Measurements from ENCODE around the gene FBXW11.

Gene FBXW11

GRCh38 chr5:171868236-171868635, 138.2 kb downstream of the FBXW11 start:
- no peaks in the 10 kb centered on the region for H3K27me3 ChIP-seq (ENCODE audit: insufficient read depth, poor library complexity, severe bottlenecking)
- no peak overlapping the region for H3K4me3 ChIP-seq (replicated peaks; ENCODE audit: insufficient read depth, low read length)
- no peak for DNase-seq (ENCODE audit: low read depth in 1 of 2, low spot score in 1 of 2)
- H3K27ac ChIP-seq (replicated peaks) = no peak overlapping the region
- TF ChIP-seq POLR2AphosphoS5 (IDR thresholded peaks at IDR 0.05; ENCODE audit: low read depth) (no peak), SPI1 (IDR thresholded peaks at IDR 0.05; ENCODE audit: borderline replicate concordance, low read depth) (no peak), REST (IDR thresholded peaks at IDR 0.05; ENCODE audit: insufficient replicate concordance, low read depth) (no peak), GABPA (IDR thresholded peaks at IDR 0.05; ENCODE audit: low read depth) (no peak), CTCF (IDR thresholded peaks at IDR 0.05; ENCODE audit: insufficient read depth, low read length) (no peak)

GRCh38 chr5:171867786-171868185, 138.7 kb downstream of the FBXW11 start:
- TF ChIP-seq GABPA (IDR thresholded peaks at IDR 0.05; ENCODE audit: low read depth) = no peak
- no peak for TF ChIP-seq CTCF (IDR thresholded peaks at IDR 0.05; ENCODE audit: insufficient read depth, low read length)
- no peak for TF ChIP-seq SPI1 (IDR thresholded peaks at IDR 0.05; ENCODE audit: borderline replicate concordance, low read depth)
- TF ChIP-seq POLR2AphosphoS5 (IDR thresholded peaks at IDR 0.05; ENCODE audit: low read depth) = no peak
- no peak for TF ChIP-seq REST (IDR thresholded peaks at IDR 0.05; ENCODE audit: insufficient replicate concordance, low read depth)
- DNase-seq (ENCODE audit: low read depth in 1 of 2, low spot score in 1 of 2) = no peak
- no peak overlapping the region for H3K4me3 ChIP-seq (replicated peaks; ENCODE audit: insufficient read depth, low read length)
- no peaks in the 10 kb centered on the region for H3K27me3 ChIP-seq (ENCODE audit: insufficient read depth, poor library complexity, severe bottlenecking)
- H3K27ac ChIP-seq (replicated peaks) = no peak overlapping the region

GRCh38 chr5:171865471-171865870, 141.0 kb downstream of the FBXW11 start:
- Histone ChIP-seq H3K4me3 (replicated peaks; ENCODE audit: insufficient read depth, low read length) (no peak overlapping the region), H3K27me3 (ENCODE audit: insufficient read depth, poor library complexity, severe bottlenecking) (no peaks in the 10 kb centered on the region), H3K27ac (replicated peaks) (peak overlapping the region; percentile 29)
- DNase-seq (ENCODE audit: low read depth in 1 of 2, low spot score in 1 of 2) = no peak
- TF ChIP-seq REST (IDR thresholded peaks at IDR 0.05; ENCODE audit: insufficient replicate concordance, low read depth) (no peak), CTCF (IDR thresholded peaks at IDR 0.05; ENCODE audit: insufficient read depth, low read length) (no peak), SPI1 (IDR thresholded peaks at IDR 0.05; ENCODE audit: borderline replicate concordance, low read depth) (no peak), POLR2AphosphoS5 (IDR thresholded peaks at IDR 0.05; ENCODE audit: low read depth) (no peak), GABPA (IDR thresholded peaks at IDR 0.05; ENCODE audit: low read depth) (no peak)
